ENCODE data around the gene RSPH1. TPM values are rescaled to one million over a fixed set of nuclear protein-coding genes. Genes with fewer than 3 reads are reported as not detected.

RSPH1 gene
- polyA plus RNA-seq, 1 of the 3 experiments (the other 2 are of a cell fraction), result 0.97 TPM

- Histone ChIP-seq H3K27ac (ENCODE audit: low read depth in 2 of 2, low read length in 1 of 2) (no peak overlapping the region), H3K4me1 (ENCODE audit: control insufficient read depth in 1 of 2, insufficient read depth in 2 of 2, low read depth in 1 of 2, low read length in 1 of 2) (peaks cover 0 to 24% of the 10 kb centered on the region in 2 experiments; a peak in 1 of 4 replicates), H3K36me3 (replicated peaks in 1 of 2; ENCODE audit: control insufficient read depth in 1 of 2, insufficient read depth in 2 of 2, low read length in 1 of 2) (no peaks in the 10 kb centered on the region), H3K4me2 (no peak overlapping the region), H3K9ac (no peak overlapping the region), H2AFZ (ENCODE audit: low read depth) (no peak overlapping the region), H3K4me3 (ENCODE audit: low read depth in 2 of 2, low read length in 1 of 2) (no peak overlapping the region), H3F3A (replicated peaks; ENCODE audit: insufficient read depth) (no peaks in the 10 kb centered on the region), H3K9me2 (no peaks in the 10 kb centered on the region), H3K9me3 (no peaks in the 10 kb centered on the region), H4K20me1 (ENCODE audit: insufficient read depth) (no peaks in the 10 kb centered on the region), H3K27me3 (ENCODE audit: insufficient read depth) (no peaks in the 10 kb centered on the region), H3K79me2 (ENCODE audit: insufficient read depth) (no peaks in the 10 kb centered on the region)
- no peak for DNase-seq
- no peak for TF ChIP-seq CTCF (IDR thresholded peaks at IDR 0.05)
- no peak for TF ChIP-seq ZBTB33 (IDR thresholded peaks at IDR 0.05; ENCODE audit: borderline replicate concordance, low read depth)
- TF ChIP-seq EP300 (IDR thresholded peaks at IDR 0.05; ENCODE audit: borderline replicate concordance in 1 of 2, low read depth in 1 of 2, low read length in 1 of 2), result no peak
- TF ChIP-seq RAD21 (IDR thresholded peaks at IDR 0.05; ENCODE audit: low read length), result no peak
- TF ChIP-seq TCF12 (IDR thresholded peaks at IDR 0.05), result no peak
- no peak for TF ChIP-seq TEAD4 (IDR thresholded peaks at IDR 0.05; ENCODE audit: borderline replicate concordance, insufficient read depth)
- TF ChIP-seq PBX3 (IDR thresholded peaks at IDR 0.05), result no peak
- TF ChIP-seq FOXJ3 (CRISPR knock-in tag; IDR thresholded peaks at IDR 0.05), result no peak
- ChIA-PET CTCF (interaction anchor here (0.9 to 2.1 kb wide), 8 partner anchors 10 to 393 kb away, joined by 3 to 6 read pairs (median 3); no protein-coding TSS in a partner anchor), POLR2A (no interaction called here)
- 64% methylated on average over 10 of the region's 10 CpGs for WGBS (ENCODE audit: low lambda C conversion rate)
These were observed 42.7 kb upstream of the RSPH1 start for GRCh38 chr21:42538479-42539275.

- H2AFZ ChIP-seq (ENCODE audit: low read depth), result no peak overlapping the region
- no peak overlapping the region for H3K4me2 ChIP-seq
- no peaks in the 10 kb centered on the region for H4K20me1 ChIP-seq (ENCODE audit: insufficient read depth)
- no peaks in the 10 kb centered on the region for H3K9me2 ChIP-seq
- ChIA-PET CTCF (interaction anchor here (0.9 to 2.1 kb wide), 8 partner anchors 9 to 392 kb away, joined by 3 to 11 read pairs (median 3); no protein-coding TSS in a partner anchor), POLR2A (no interaction called here)
- TF ChIP-seq TEAD4 (IDR thresholded peaks at IDR 0.05; ENCODE audit: borderline replicate concordance, insufficient read depth) (no peak), RFX5 (IDR thresholded peaks at IDR 0.05; ENCODE audit: low read length) (no peak), YY1 (IDR thresholded peaks at IDR 0.05; ENCODE audit: low read depth) (no peak), CTCF (IDR thresholded peaks at IDR 0.05) (peak; percentile 43), SMC3 (IDR thresholded peaks at IDR 0.05; ENCODE audit: low read depth, low read length) (peak; percentile 21; the same call in 1 of the 2 replicates), RAD21 (IDR thresholded peaks at IDR 0.05; ENCODE audit: low read length) (peak; percentile 68)
- 70% methylated on average over 3 of the region's 4 CpGs for WGBS (ENCODE audit: low lambda C conversion rate)
- H3F3A ChIP-seq (replicated peaks; ENCODE audit: insufficient read depth), result no peaks in the 10 kb centered on the region
- no peaks in the 10 kb centered on the region for H3K36me3 ChIP-seq (replicated peaks in 1 of 2; ENCODE audit: control insufficient read depth in 1 of 2, insufficient read depth in 2 of 2, low read length in 1 of 2)
- DNase-seq, result no peak
- no peaks in the 10 kb centered on the region for H3K9me3 ChIP-seq
- no peak overlapping the region for H3K27ac ChIP-seq (ENCODE audit: low read depth in 2 of 2, low read length in 1 of 2)
- peaks cover 0 to 26% of the 10 kb centered on the region in 2 experiments; a peak in 1 of 4 replicates for H3K4me1 ChIP-seq (ENCODE audit: control insufficient read depth in 1 of 2, insufficient read depth in 2 of 2, low read depth in 1 of 2, low read length in 1 of 2)
- no peaks in the 10 kb centered on the region for H3K79me2 ChIP-seq (ENCODE audit: insufficient read depth)
- no peaks in the 10 kb centered on the region for H3K27me3 ChIP-seq (ENCODE audit: insufficient read depth)
- no peak overlapping the region for H3K9ac ChIP-seq
- H3K4me3 ChIP-seq (ENCODE audit: low read depth in 2 of 2, low read length in 1 of 2), result no peak overlapping the region
These were observed 41.2 kb upstream of the RSPH1 start for GRCh38 chr21:42537106-42537742.
